Esophagus muscularis mucosa (tissue), 4 donors: ENCODE results near the gene KRTAP5-6. TPM values are rescaled to one million over a fixed set of nuclear protein-coding genes. Genes with fewer than 3 reads are reported as not detected.
A peak's percentile ranks its signal among the peaks of the same experiment; 100 is the strongest.

Experiments
- DNase-seq: peaks from one replicate; pipeline ENCODE4 v3.0.0-alpha.2; 2017; ENCODE audit errors: extremely low spot score
- H3K27ac ChIP-seq, 4 donors: fragments of 200-600 bp; sonication (generic); replicated peaks in 1 of 4; 1 replicate in 3 of 4; 2 replicates in 1 of 4; pipeline ENCODE4 v1.5.1; 2016 to 2019; ENCODE audit warnings: mild to moderate bottlenecking in 1 of 4
- H3K27me3 ChIP-seq, 4 donors: fragments of 200-600 bp; sonication (generic); one replicate each; pipeline versions ENCODE4 v1.5.1 to v1.6.0; 2016 to 2019
- H3K36me3 ChIP-seq, 4 donors: fragments of 200-600 bp; sonication (generic); one replicate each; pipeline ENCODE4 v1.5.1; 2016 to 2019
- H3K4me1 ChIP-seq, 4 donors: fragments of 200-600 bp; sonication (generic); one replicate each; pipeline ENCODE4 v1.5.1; 2016 to 2019
- H3K4me3 ChIP-seq, 4 donors: fragments of 200-600 bp; sonication (generic); 1 replicate in 2 of 4; 2 replicates in 2 of 4; pipeline ENCODE4 v1.5.1; 2016 to 2019; ENCODE audit warnings: mild to moderate bottlenecking in 4 of 4, moderate library complexity in 1 of 4
- H3K9me3 ChIP-seq, 4 donors: fragments of 200-600 bp; sonication (generic); 1 replicate in 3 of 4; 2 replicates in 1 of 4; pipeline ENCODE4 v1.5.1; 2016 to 2019
- EP300 ChIP-seq: sonication (generic); formaldehyde crosslinking; IDR thresholded peaks from one replicate; pipeline ENCODE4 v1.6.1; 2017; ENCODE audit warnings: antibody characterized with exemption
- POLR2A ChIP-seq: fragments of 450-650 bp; IDR thresholded peaks from one replicate; pipeline ENCODE4 v1.6.1; 2017; ENCODE audit warnings: antibody characterized with exemption, moderate library complexity, mild to moderate bottlenecking, low read depth
- POLR2AphosphoS5 ChIP-seq, 2 donors: sonication (generic); formaldehyde crosslinking; IDR thresholded peaks; one replicate each; pipeline ENCODE4 v1.6.1; 2017; ENCODE audit warnings: antibody characterized with exemption in 2 of 2
- WGBS: methylation state at CpG from one replicate; pipeline ENCODE4 v1.1.5; 2018; 5-methylcytosine and 5-hydroxymethylcytosine counted together
- intact Hi-C: fragments of 100-400 bp; cut with DNase I; formaldehyde crosslinking; loops from one replicate; pipeline ENCODE4 v1.15.1; 2023
- total RNA-seq, 4 donors: library from RNA; depleted of rRNA; stranded (reverse); fragments of >200 nt; gene quantifications; one replicate each; pipeline versions ENCODE4 v1.1.0 to v1.2.1, GENCODE V29; 2016
- TF ChIP-seq, protein P1 (sequence below), 3 experiments: fragments of 200-600 bp in 2 of 3; fragments of 450-650 bp in 1 of 3; sonication (generic) in 2 of 3; IDR thresholded peaks; one replicate each; pipeline ENCODE4 v1.5.1; 2017 to 2019; ENCODE audit warnings: antibody characterized with exemption in 3 of 3, mild to moderate bottlenecking in 2 of 3, moderate library complexity in 1 of 3

The KRTAP5-6 gene
- total RNA-seq, 4 donors from 2014 or later, result not detected

DNA sequence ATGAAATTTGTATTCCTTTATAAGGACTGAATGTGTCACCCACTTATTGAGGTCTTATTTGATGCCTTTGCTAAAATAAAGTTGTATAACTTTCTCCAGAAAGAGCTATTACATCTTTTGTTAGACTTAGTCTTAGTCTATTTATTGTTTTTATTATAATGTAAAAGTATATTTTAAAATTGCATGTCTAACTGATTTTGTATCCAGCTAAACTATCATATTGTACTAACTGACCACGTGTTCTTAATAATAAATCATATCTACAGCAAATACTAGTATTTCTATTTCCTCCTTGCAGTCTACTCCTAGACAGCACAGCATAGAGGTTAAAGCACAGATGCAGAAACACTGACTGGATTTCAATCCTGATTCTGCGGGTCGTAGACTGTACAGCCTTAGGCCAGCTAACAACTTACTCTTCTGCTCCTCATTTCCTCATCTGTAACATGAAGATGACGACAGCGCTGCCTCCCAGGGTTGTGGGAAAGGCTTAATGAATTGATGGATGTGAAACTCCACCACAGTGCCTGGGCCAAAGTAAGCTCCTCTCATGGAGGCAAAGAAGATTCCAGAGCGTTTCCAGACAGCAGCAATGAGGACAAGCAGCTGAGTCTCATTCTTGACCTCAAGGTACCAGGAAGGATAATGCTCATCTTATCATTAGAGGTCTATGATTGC is 40.2 kb downstream of the KRTAP5-6 start:
- no peaks in the 10 kb centered on the region for H3K36me3 ChIP-seq
- 85% methylated on average over 6 of the region's 6 CpGs for WGBS
- H3K27me3 ChIP-seq, result peaks cover 0 to 93% (median 11%) of the 10 kb centered on the region in 4 donors
- intact Hi-C loops, result no loop called here
- H3K4me3 ChIP-seq, result no peak overlapping the region
- peaks cover 0 to 20% (median 14%) of the 10 kb centered on the region in 4 donors for H3K9me3 ChIP-seq
- TF ChIP-seq POLR2AphosphoS5 (IDR thresholded peaks at IDR 0.05) (no peak), EP300 (no peak), POLR2A (no peak)
- TF ChIP-seq, protein P1, sequence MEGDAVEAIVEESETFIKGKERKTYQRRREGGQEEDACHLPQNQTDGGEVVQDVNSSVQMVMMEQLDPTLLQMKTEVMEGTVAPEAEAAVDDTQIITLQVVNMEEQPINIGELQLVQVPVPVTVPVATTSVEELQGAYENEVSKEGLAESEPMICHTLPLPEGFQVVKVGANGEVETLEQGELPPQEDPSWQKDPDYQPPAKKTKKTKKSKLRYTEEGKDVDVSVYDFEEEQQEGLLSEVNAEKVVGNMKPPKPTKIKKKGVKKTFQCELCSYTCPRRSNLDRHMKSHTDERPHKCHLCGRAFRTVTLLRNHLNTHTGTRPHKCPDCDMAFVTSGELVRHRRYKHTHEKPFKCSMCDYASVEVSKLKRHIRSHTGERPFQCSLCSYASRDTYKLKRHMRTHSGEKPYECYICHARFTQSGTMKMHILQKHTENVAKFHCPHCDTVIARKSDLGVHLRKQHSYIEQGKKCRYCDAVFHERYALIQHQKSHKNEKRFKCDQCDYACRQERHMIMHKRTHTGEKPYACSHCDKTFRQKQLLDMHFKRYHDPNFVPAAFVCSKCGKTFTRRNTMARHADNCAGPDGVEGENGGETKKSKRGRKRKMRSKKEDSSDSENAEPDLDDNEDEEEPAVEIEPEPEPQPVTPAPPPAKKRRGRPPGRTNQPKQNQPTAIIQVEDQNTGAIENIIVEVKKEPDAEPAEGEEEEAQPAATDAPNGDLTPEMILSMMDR (IDR thresholded peaks at IDR 0.05), result no peak
- DNase-seq, result no peak
- no peak overlapping the region for H3K27ac ChIP-seq
- H3K4me1 ChIP-seq, result peaks cover 0 to 8% (median 5%) of the 10 kb centered on the region in 4 donors

- WGBS, result 89% methylated on average over 10 of the region's 10 CpGs
- no peaks in the 10 kb centered on the region for H3K36me3 ChIP-seq
- no peak overlapping the region for H3K27ac ChIP-seq
- no peak overlapping the region for H3K4me3 ChIP-seq
- no peaks in the 10 kb centered on the region for H3K4me1 ChIP-seq
- intact Hi-C loops, result no loop called here
- H3K9me3 ChIP-seq, result peaks cover 0 to 20% (median 14%) of the 10 kb centered on the region in 4 donors
- no peak for DNase-seq
- TF ChIP-seq POLR2A (no peak), EP300 (no peak), POLR2AphosphoS5 (IDR thresholded peaks at IDR 0.05) (peak in 1 of 2 donors; percentile 9)
- TF ChIP-seq, protein P1 (IDR thresholded peaks at IDR 0.05), result no peak
- peaks cover 0 to 82% (median 11%) of the 10 kb centered on the region in 4 donors for H3K27me3 ChIP-seq
Measured at GRCh38 chr11:1738380-1738779, 41.4 kb downstream of the KRTAP5-6 start.

DNA sequence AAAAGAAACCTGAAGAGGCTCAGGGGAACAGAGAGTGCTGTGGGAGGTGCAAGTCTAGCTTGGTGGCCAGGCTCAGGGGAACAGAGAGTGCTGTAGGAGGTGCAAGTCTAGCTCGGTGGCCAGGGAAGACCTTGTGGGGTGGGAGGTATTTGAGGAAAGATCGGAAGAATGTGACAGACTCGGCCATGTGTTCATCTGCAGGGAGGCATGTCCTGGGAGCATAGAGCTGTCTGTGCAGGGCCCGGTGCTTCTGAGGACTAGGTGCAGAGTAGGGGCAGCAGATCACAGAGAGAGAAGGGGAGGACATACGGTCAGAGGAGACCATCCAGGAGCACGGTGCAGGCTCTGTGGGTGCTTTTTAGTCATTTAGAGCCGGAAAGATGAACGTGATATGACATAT is 42.6 kb downstream of the KRTAP5-6 start:
- intact Hi-C loops, result no loop called here
- Histone ChIP-seq H3K27me3 (peaks cover 0 to 70% (median 11%) of the 10 kb centered on the region in 4 donors), H3K27ac (no peak overlapping the region), H3K9me3 (peaks cover 0 to 20% (median 14%) of the 10 kb centered on the region in 4 donors), H3K36me3 (no peaks in the 10 kb centered on the region), H3K4me1 (peaks cover 0 to 4% (median under 1%) of the 10 kb centered on the region in 4 donors), H3K4me3 (no peak overlapping the region)
- TF ChIP-seq, protein P1 (IDR thresholded peaks at IDR 0.05), result no peak
- no peak for TF ChIP-seq POLR2AphosphoS5 (IDR thresholded peaks at IDR 0.05)
- no peak for DNase-seq
- 71% methylated on average over 8 of the region's 8 CpGs for WGBS

- intact Hi-C loops, result no loop called here
- peaks cover 0 to 5% (median 1%) of the 10 kb centered on the region in 4 donors for H3K4me1 ChIP-seq
- no peak overlapping the region for H3K27ac ChIP-seq
- 88% methylated on average over 8 of the region's 8 CpGs for whole genome bisulfite sequencing
- peaks cover 0 to 56% (median 4%) of the 10 kb centered on the region in 4 donors for H3K27me3 ChIP-seq
- H3K9me3 ChIP-seq, result peaks cover 0 to 19% (median 14%) of the 10 kb centered on the region in 4 donors
- DNase-seq, result no peak
- TF ChIP-seq EP300 (no peak), POLR2AphosphoS5 (IDR thresholded peaks at IDR 0.05) (no peak), POLR2A (no peak)
- TF ChIP-seq, protein P1 (IDR thresholded peaks at IDR 0.05), result no peak
- H3K36me3 ChIP-seq, result no peaks in the 10 kb centered on the region
- no peak overlapping the region for H3K4me3 ChIP-seq
Measured at GRCh38 chr11:1740786-1741530, 44.0 kb downstream of the KRTAP5-6 start.
